ENCODE data around the gene JOSD2. TPM values are rescaled to one million over a fixed set of nuclear protein-coding genes. Genes with fewer than 3 reads are reported as not detected.

Gene JOSD2
- total RNA-seq, result 49.2 and 52.6 TPM in 2 replicates

GRCh38 chr19:50511069-50511822, at the start of gene JOSD2:
JOSD2 (minus strand) TSS chr19:50511191; CDS start chr19:50510431, 760 bp downstream.

GRCh38 chr19:50513746-50514345, 2.9 kb upstream of the JOSD2 start, which contains the start of gene ASPDH:
ASPDH (minus strand) TSS chr19:50513913; CDS start chr19:50513823, 90 bp downstream.

GRCh38 chr19:50476224-50476906, 34.6 kb downstream of the JOSD2 start, which contains the start of the genes EMC10 and GARIN5A:
EMC10 (plus strand) TSS chr19:50476507; CDS start chr19:50476545, 38 bp downstream.
GARIN5A (minus strand) TSS chr19:50476848; CDS start chr19:50476388, 460 bp downstream.

Other genes with a start within 250 kb of the JOSD2 start
- gene KCNC3, start 181.8 kb downstream of the JOSD2 start, total RNA-seq, result not detected in 2 replicates
- gene NAPSA, start 145.6 kb downstream of the JOSD2 start, total RNA-seq, result 0.09 and 0.16 TPM in 2 replicates
- 53.0 and 74.5 TPM in 2 replicates for gene NR1H2, start 134.7 kb downstream of the JOSD2 start, total RNA-seq
- gene POLD1, start 126.8 kb downstream of the JOSD2 start, total RNA-seq, result 16.9 and 19.7 TPM in 2 replicates
- not detected in 2 replicates for gene SPIB, start 92.3 kb downstream of the JOSD2 start, total RNA-seq
- gene MYBPC2, start 78.3 kb downstream of the JOSD2 start, total RNA-seq, result under 0.01 TPM in 2 replicates
- 32.5 and 38.9 TPM in 2 replicates for gene EMC10, start 34.7 kb downstream of the JOSD2 start, total RNA-seq
- 0.26 and 0.47 TPM in 2 replicates for gene GARIN5A, start 34.3 kb downstream of the JOSD2 start, total RNA-seq
- gene ASPDH, start 2.7 kb upstream of the JOSD2 start, total RNA-seq, result not detected in 2 replicates
- gene LRRC4B, start 57.2 kb upstream of the JOSD2 start, total RNA-seq, result under 0.01 and 0.94 TPM in 2 replicates
- not detected in 2 replicates for gene SYT3, start 128.7 kb upstream of the JOSD2 start, total RNA-seq
- not detected in 2 replicates for gene C19orf81, start 138.3 kb upstream of the JOSD2 start, total RNA-seq
- gene SHANK1, start 208.6 kb upstream of the JOSD2 start, total RNA-seq, result 0.60 and 3.3 TPM in 2 replicates
- gene CLEC11A, start 212.2 kb upstream of the JOSD2 start, total RNA-seq, result 21.3 and 46.3 TPM in 2 replicates

Data from bronchial smooth muscle cell (primary cell).